OCI-LY7 (cell line): ENCODE measurements around the gene HERC5. TPM values are rescaled to one million over a fixed set of nuclear protein-coding genes. Genes with fewer than 3 reads are reported as not detected.
"Not testable (repeated sequence)": the region's sequence is repeated elsewhere in the genome, so short reads cannot be mapped to it uniquely, and the experiment has no call there.

Experiments
- BruUV-seq: library from RNA; stranded (reverse); fragments of 400-500 nt; replicated peaks from 2 replicates; lab custom pipeline; 2021; lab: Mats Ljungman, UMichigan
- CTCF ChIA-PET: fragments of 300-600 bp; sonication (Branson Sonifier 250); formaldehyde crosslinking; loops from one replicate; lab custom pipeline; 2022; ENCODE audit warnings: antibody characterized with exemption; ENCODE audit not compliant: unreplicated experiment; lab: Charles Lee
- POLR2A ChIA-PET: fragments of 300-600 bp; sonication (Branson Sonifier 250); formaldehyde crosslinking; loops from one replicate; lab custom pipeline; 2022; ENCODE audit warnings: antibody characterized with exemption; lab: Charles Lee
- DNase-seq: peaks from one replicate; pipeline ENCODE4 v3.0.0-alpha.2; 2015; ENCODE audit warnings: low spot score
- H2AFZ ChIP-seq: fragments of 200-600 bp; sonication (generic), shearing (Covaris generic); 2 replicates; pipeline ENCODE4 v1.6.1; 2014; ENCODE audit warnings: mild to moderate bottlenecking, antibody characterized with exemption, low read length, moderate library complexity
- H3K27ac ChIP-seq: fragments of 200-600 bp; sonication (generic); 2 replicates; pipeline ENCODE4 v1.5.1; 2014; ENCODE audit warnings: mixed run types, low read depth, mild to moderate bottlenecking, moderate library complexity, low read length, inconsistent platforms; ENCODE audit not compliant: poor library complexity, severe bottlenecking
- H3K36me3 ChIP-seq: fragments of 200-600 bp; sonication (generic); 2 replicates; pipeline ENCODE4 v1.6.1; 2014; ENCODE audit warnings: mild to moderate bottlenecking, antibody characterized with exemption, low read length, moderate library complexity, mixed read lengths; ENCODE audit not compliant: insufficient read depth
- H3K4me1 ChIP-seq: fragments of 200-600 bp; sonication (generic); 2 replicates; pipeline ENCODE4 v1.5.1; 2014; ENCODE audit warnings: mild to moderate bottlenecking, low read length; ENCODE audit not compliant: insufficient read depth, poor library complexity, severe bottlenecking
- H3K4me2 ChIP-seq: fragments of 200-600 bp; sonication (generic); 2 replicates; pipeline ENCODE4 v1.6.1; 2014; ENCODE audit warnings: mild to moderate bottlenecking, low read length
- H3K4me3 ChIP-seq: fragments of 200-600 bp; sonication (generic); 2 replicates; pipeline ENCODE4 v1.5.1; 2014; ENCODE audit warnings: mild to moderate bottlenecking, low read depth, low read length; ENCODE audit not compliant: poor library complexity, severe bottlenecking
- H3K79me2 ChIP-seq: fragments of 200-600 bp; sonication (generic); 2 replicates; pipeline ENCODE4 v1.6.1; 2016; ENCODE audit warnings: low read depth, mild to moderate bottlenecking, low read length, moderate library complexity, mixed read lengths; ENCODE audit not compliant: insufficient read depth
- H3K9me2 ChIP-seq: fragments of 200-600 bp; sonication (generic); 2 replicates; pipeline ENCODE4 v1.6.1; 2016; ENCODE audit warnings: mild to moderate bottlenecking, low read length, mixed read lengths; ENCODE audit not compliant: insufficient read depth
- H3K9me3 ChIP-seq: fragments of 200-600 bp; sonication (generic); 2 replicates; pipeline ENCODE4 v1.6.1; 2014; ENCODE audit warnings: mild to moderate bottlenecking, mixed run types, low read length, mixed read lengths
- H4K20me1 ChIP-seq: fragments of 200-600 bp; sonication (generic); 2 replicates; pipeline ENCODE4 v1.6.1; 2014; ENCODE audit warnings: mild to moderate bottlenecking, antibody characterized with exemption, low read length, moderate library complexity, mixed read lengths; ENCODE audit not compliant: insufficient read depth
- CTCF ChIP-seq: fragments of 200-600 bp; sonication (generic); conservative IDR thresholded peaks from 2 replicates; pipeline ENCODE4 v1.5.1; 2014; ENCODE audit warnings: mild to moderate bottlenecking, antibody characterized with exemption, low read length, moderate library complexity, mixed read lengths
- EZH2phosphoT487 ChIP-seq: fragments of 200-600 bp; sonication (generic); IDR thresholded peaks from 2 replicates; pipeline ENCODE4 v1.6.1; 2018; ENCODE audit warnings: low read depth, borderline replicate concordance, mild to moderate bottlenecking, mixed run types, antibody characterized with exemption, low read length, moderate library complexity, mixed read lengths
- intact Hi-C: fragments of 100-400 bp; cut with micrococcal nuclease; formaldehyde crosslinking; loops from one replicate; pipeline ENCODE4 v1.10.0; 2022; ENCODE audit not compliant: unreplicated experiment
- total RNA-seq, 2 experiments: library from RNA; depleted of rRNA in 1 of 2; stranded (reverse); fragments of >200 nt in 1 of 2; shearing (Covaris generic) in 1 of 2; gene quantifications; 2 replicates each; pipeline ENCODE4 v1.2.3, GENCODE V29; 2014 to 2022

Gene HERC5
- total RNA-seq, 2 experiments from 2014 or later = not detected

- Histone ChIP-seq H4K20me1 (no peaks in the 10 kb centered on the region), H3K9me3 (no peaks in the 10 kb centered on the region), H3K79me2 (no peaks in the 10 kb centered on the region), H2AFZ (no peak overlapping the region), H3K4me1 (no peaks in the 10 kb centered on the region), H3K4me2 (no peak overlapping the region), H3K27ac (no peak overlapping the region), H3K9me2 (no peaks in the 10 kb centered on the region), H3K4me3 (no peak overlapping the region), H3K36me3 (no peaks in the 10 kb centered on the region)
- CTCF ChIA-PET = no interaction called here
- no peak for TF ChIP-seq CTCF
- no peak for TF ChIP-seq EZH2phosphoT487
- no peak for DNase-seq
- POLR2A ChIA-PET = interaction anchor here (0.7 kb wide), 1 partner anchor 57 kb away, joined by 3 read pairs; the partner anchor contains the start of gene HERC6
- no TSS peak for BruUV-seq
- intact Hi-C loops = no loop called here
These were observed 20.8 kb upstream of the HERC5 start for GRCh38 chr4:88435987-88436693.

- H3K4me2 ChIP-seq, DNase-seq, H3K27ac ChIP-seq, H2AFZ ChIP-seq, H3K79me2 ChIP-seq, H3K4me3 ChIP-seq, H4K20me1 ChIP-seq, H3K4me1 ChIP-seq, H3K36me3 ChIP-seq, intact Hi-C loops, BruUV-seq, H3K9me2 ChIP-seq, H3K9me3 ChIP-seq, CTCF ChIA-PET: not testable (repeated sequence)
- POLR2A ChIA-PET = interaction anchor here (0.6 to 0.7 kb wide), 4 partner anchors 41 to 821 kb away, joined by 3 to 10 read pairs (median 4); no protein-coding TSS in a partner anchor
These were observed 19.0 kb upstream of the HERC5 start for GRCh38 chr4:88437873-88438272.

GRCh38 chr4:88439161-88439760, 17.7 kb upstream of the HERC5 start:
- BruUV-seq = no TSS peak
- TF ChIP-seq CTCF (no peak), EZH2phosphoT487 (no peak)
- Histone ChIP-seq H3K4me1 (no peaks in the 10 kb centered on the region), H3K36me3 (no peaks in the 10 kb centered on the region), H4K20me1 (no peaks in the 10 kb centered on the region), H3K27ac (no peak overlapping the region), H3K9me2 (no peaks in the 10 kb centered on the region), H3K4me3 (no peak overlapping the region), H3K9me3 (no peaks in the 10 kb centered on the region), H2AFZ (no peak overlapping the region), H3K79me2 (no peaks in the 10 kb centered on the region), H3K4me2 (no peak overlapping the region)
- intact Hi-C loops = no loop called here
- CTCF ChIA-PET = no interaction called here
- POLR2A ChIA-PET = no interaction called here
- no peak for DNase-seq
